GM23338 (cell line): ENCODE measurements around the gene RAD51D. TPM values are rescaled to one million over a fixed set of nuclear protein-coding genes. Genes with fewer than 3 reads are reported as not detected.

ENCODE experiments used
- ATAC-seq: fragments of 200-7000 bp; cut with Tn5 transposase; 3 replicates; pipeline ENCODE4 v1.9.1; 2020
- DNase-seq: peaks from one replicate; pipeline ENCODE4 v3.0.0-alpha.2; 2015; ENCODE audit warnings: low spot score
- H2AFZ ChIP-seq: fragments of 200-600 bp; sonication (generic); 2 replicates; pipeline ENCODE4 v1.8.0; 2016; ENCODE audit warnings: antibody characterized with exemption, mild to moderate bottlenecking, moderate library complexity
- H3F3A ChIP-seq: fragments of 200-600 bp; sonication (generic); replicated peaks from 2 replicates; pipeline ENCODE4 v1.8.0; 2017; ENCODE audit warnings: antibody characterized with exemption, mixed run types, low read depth
- H3K27ac ChIP-seq: fragments of 200-600 bp; sonication (generic); 2 replicates; pipeline ENCODE4 v1.6.1; 2016; ENCODE audit warnings: low read depth
- H3K27me3 ChIP-seq: fragments of 200-600 bp; sonication (generic); 2 replicates; pipeline ENCODE4 v1.8.0; 2016; ENCODE audit warnings: mild to moderate bottlenecking, mixed run types, moderate library complexity; ENCODE audit not compliant: insufficient read depth
- H3K36me3 ChIP-seq: fragments of 200-600 bp; sonication (generic); 2 replicates; pipeline ENCODE4 v1.8.0; 2016; ENCODE audit warnings: mild to moderate bottlenecking; ENCODE audit not compliant: insufficient read depth
- H3K4me1 ChIP-seq: fragments of 200-600 bp; sonication (generic); 2 replicates; pipeline ENCODE4 v1.8.0; 2016; ENCODE audit warnings: mild to moderate bottlenecking, moderate library complexity; ENCODE audit not compliant: insufficient read depth
- H3K4me2 ChIP-seq: fragments of 200-600 bp; sonication (generic); 2 replicates; pipeline ENCODE4 v1.7.1; 2017; ENCODE audit warnings: mixed run types
- H3K4me3 ChIP-seq: fragments of 200-600 bp; sonication (generic); 2 replicates; pipeline ENCODE4 v1.6.1; 2016; ENCODE audit warnings: mixed run types
- H3K79me2 ChIP-seq: fragments of 200-600 bp; sonication (generic); replicated peaks from 2 replicates; pipeline ENCODE4 v1.8.0; 2017; ENCODE audit warnings: mild to moderate bottlenecking; ENCODE audit not compliant: insufficient read depth
- H3K9me2 ChIP-seq: fragments of 200-600 bp; sonication (generic); 2 replicates; pipeline ENCODE4 v1.8.0; 2017; ENCODE audit not compliant: insufficient read depth
- H4K20me1 ChIP-seq: fragments of 200-600 bp; sonication (generic); replicated peaks from 2 replicates; pipeline ENCODE4 v1.8.0; 2017; ENCODE audit warnings: mild to moderate bottlenecking; ENCODE audit not compliant: insufficient read depth
- H3K27ac Mint-ChIP-seq: 2 replicates; pipeline ENCODE4 v1.8.0; 2020; ENCODE audit warnings: inconsistent platforms, mild to moderate bottlenecking, moderate library complexity, mixed read lengths
- H3K27me3 Mint-ChIP-seq: 3 replicates; pipeline ENCODE4 v1.8.0; 2022; ENCODE audit warnings: low read depth, mild to moderate bottlenecking, moderate library complexity, mixed read lengths, inconsistent platforms; ENCODE audit not compliant: insufficient read depth, poor library complexity
- H3K36me3 Mint-ChIP-seq: 3 replicates; pipeline ENCODE4 v1.8.0; 2021; ENCODE audit warnings: low read depth, mild to moderate bottlenecking, inconsistent platforms, moderate library complexity, mixed read lengths
- H3K4me1 Mint-ChIP-seq: 3 replicates; pipeline ENCODE4 v1.8.0; 2020; ENCODE audit warnings: mild to moderate bottlenecking, inconsistent platforms, mixed read lengths
- H3K4me3 Mint-ChIP-seq: 3 replicates; pipeline ENCODE4 v1.8.0; 2021; ENCODE audit warnings: moderate library complexity, mild to moderate bottlenecking, inconsistent platforms, mixed read lengths
- H3K9me3 Mint-ChIP-seq: 3 replicates; pipeline ENCODE4 v1.8.0; 2020; ENCODE audit warnings: moderate library complexity, mild to moderate bottlenecking, inconsistent platforms, mixed read lengths
- CTCF ChIP-seq, 2 experiments: fragments of 200-600 bp in 1 of 2; sonication (generic) in 1 of 2; conservative IDR thresholded peaks; 2 replicates each; pipeline versions ENCODE4 v1.5.1 to v1.6.1; 2016 to 2017; ENCODE audit warnings: antibody characterized with exemption in 2 of 2, low read depth in 2 of 2, mild to moderate bottlenecking in 2 of 2, moderate library complexity in 1 of 2
- EZH2 ChIP-seq: fragments of 200-600 bp; sonication (generic); IDR thresholded peaks from one replicate; pipeline ENCODE4 v1.8.0; 2017; ENCODE audit warnings: antibody characterized with exemption, mild to moderate bottlenecking, low read depth; ENCODE audit not compliant: unreplicated experiment
- EZH2phosphoT487 ChIP-seq: fragments of 200-600 bp; sonication (generic); IDR thresholded peaks from one replicate; pipeline ENCODE4 v1.8.1; 2018; ENCODE audit warnings: antibody characterized with exemption; ENCODE audit not compliant: unreplicated experiment
- ZNF114 ChIP-seq: fragments of 250-450 bp; sonication (Bioruptor Pico); IDR thresholded peaks from 2 replicates; pipeline ENCODE4 v1.5.0; 2020; ENCODE audit warnings: mild to moderate bottlenecking, moderate library complexity
- ZNF331 ChIP-seq: fragments of 250-450 bp; sonication (Bioruptor Pico); IDR thresholded peaks from 2 replicates; pipeline ENCODE4 v1.5.0; 2020; ENCODE audit warnings: low read depth, mild to moderate bottlenecking, moderate library complexity
- ZNF462 ChIP-seq: fragments of 250-450 bp; sonication (Bioruptor Pico); IDR thresholded peaks from 2 replicates; pipeline ENCODE4 v1.5.0; 2020; ENCODE audit warnings: mild to moderate bottlenecking, moderate library complexity
- polyA plus RNA-seq: library from polyadenylated mRNA; unstranded; fragments of >200 nt; fragmentation: Nextera tagmentation; extraction: Ambion mirVana; gene quantifications from 2 replicates; pipeline ENCODE4 v1.2.1, GENCODE V29; 2016
- total RNA-seq: library from RNA; depleted of rRNA; stranded (reverse); fragments of >200 nt; shearing (Covaris generic); gene quantifications from 2 replicates; pipeline ENCODE4 v1.2.3, GENCODE V29; 2014

Gene RAD51D
- total and polyA plus RNA-seq, 2 experiments from 2014 or later: 5.9 to 11.0 TPM

GRCh38 chr17:35088881-35089585 lies 30.6 kb downstream of the RAD51D start (continued):
- TF ChIP-seq ZNF462 (CRISPR knock-in tag) (no peak), ZNF114 (CRISPR knock-in tag) (no peak)

GRCh38 chr17:35088356-35088880 lies 31.2 kb downstream of the RAD51D start:
- Mint-ChIP-seq H3K4me3 (peak overlapping the region; percentile 88), H3K9me3 (no peaks in the 10 kb centered on the region; the same call in 2 of the 3 replicates), H3K4me1 (peaks cover 44% of the 10 kb centered on the region), H3K36me3 (no peaks in the 10 kb centered on the region; the same call in 2 of the 3 replicates), H3K27me3 (peaks cover 10% of the 10 kb centered on the region), H3K27ac (peak overlapping the region; percentile 72; the same call in 1 of the 2 replicates)
- peak overlapping the region; percentile 94 for H3K4me3 ChIP-seq
- peak overlapping the region; percentile 97 for H3K4me2 ChIP-seq
- H3K79me2 ChIP-seq: peaks cover 6% of the 10 kb centered on the region
- ATAC-seq: peak; percentile 21
- no peaks in the 10 kb centered on the region for H3K36me3 ChIP-seq
- no peaks in the 10 kb centered on the region for H4K20me1 ChIP-seq
- H3K27me3 ChIP-seq: peaks cover 8% of the 10 kb centered on the region; the same call in 1 of the 2 replicates
- no peaks in the 10 kb centered on the region for H3K9me2 ChIP-seq
- TF ChIP-seq EZH2phosphoT487 (no peak), ZNF331 (CRISPR knock-in tag) (no peak), CTCF (conservative IDR thresholded peaks at IDR 0.05; ENCODE audit: low read depth in 2 of 2) (0 out of 4 replicates have a peak, but pooled peaks of 1 of the 2 experiments have one; percentile 15), EZH2 (no peak)
- H2AFZ ChIP-seq: peak overlapping the region; percentile 95
- peak overlapping the region; percentile 76; the same call in 1 of the 2 replicates for H3K27ac ChIP-seq
- H3K4me1 ChIP-seq: peaks cover 54% of the 10 kb centered on the region
- DNase-seq: peak; percentile 58
- H3F3A ChIP-seq: peaks cover 10% of the 10 kb centered on the region; the same call in 1 of the 2 replicates
